DND-41 (cell line): ENCODE data around the gene RBPJL.

Experiments used
- ATAC-seq: fragments of 200-7000 bp; cut with Tn5 transposase; 3 replicates; pipeline ENCODE4 v1.9.1; 2021; ENCODE audit warnings: low read depth; ENCODE audit not compliant: insufficient read depth
- DNase-seq: peaks from one replicate; pipeline ENCODE4 v3.0.0-alpha.2; 2020
- H2AFZ ChIP-seq: 2 replicates; pipeline ENCODE4 v1.6.0; 2012; ENCODE audit warnings: low read depth, low read length
- H3K27ac ChIP-seq: 2 replicates; pipeline ENCODE4 v1.5.1; 2012; ENCODE audit warnings: low read length, inconsistent platforms
- H3K27me3 ChIP-seq: fragments of 200-600 bp; sonication (generic); 2 replicates; pipeline ENCODE4 v1.6.0; 2012; ENCODE audit warnings: low read length, mild to moderate bottlenecking, inconsistent platforms; ENCODE audit not compliant: insufficient read depth, poor library complexity
- H3K36me3 ChIP-seq: 2 replicates; pipeline ENCODE4 v1.5.1; 2012; ENCODE audit warnings: low read length, inconsistent platforms; ENCODE audit not compliant: insufficient read depth
- H3K4me1 ChIP-seq: 2 replicates; pipeline ENCODE4 v1.5.1; 2012; ENCODE audit warnings: mild to moderate bottlenecking, low read length; ENCODE audit not compliant: insufficient read depth
- H3K4me2 ChIP-seq: 2 replicates; pipeline ENCODE4 v1.6.0; 2012; ENCODE audit warnings: mild to moderate bottlenecking, moderate library complexity, low read length, inconsistent platforms; ENCODE audit not compliant: insufficient read depth
- H3K4me3 ChIP-seq, 2 experiments: fragments of 200-600 bp in 1 of 2; shearing (Covaris generic) in 1 of 2; 2 replicates each; pipeline ENCODE4 v1.5.1; 2012 to 2016; ENCODE audit warnings: inconsistent platforms in 2 of 2, low read length in 2 of 2, mild to moderate bottlenecking in 2 of 2, low read depth in 1 of 2, moderate library complexity in 1 of 2
- H3K79me2 ChIP-seq: 2 replicates; pipeline ENCODE4 v1.6.0; 2012; ENCODE audit warnings: low read length, inconsistent platforms; ENCODE audit not compliant: insufficient read depth
- H3K9ac ChIP-seq: 2 replicates; pipeline ENCODE4 v1.6.0; 2012; ENCODE audit warnings: low read depth, mild to moderate bottlenecking, inconsistent platforms, low read length, moderate library complexity
- H3K9me3 ChIP-seq: 2 replicates; pipeline ENCODE4 v1.5.1; 2012; ENCODE audit warnings: low read length, moderate library complexity, mild to moderate bottlenecking, inconsistent platforms; ENCODE audit not compliant: insufficient read depth, severe bottlenecking
- H4K20me1 ChIP-seq: 2 replicates; pipeline ENCODE4 v1.6.0; 2012; ENCODE audit warnings: low read length; ENCODE audit not compliant: insufficient read depth
- CTCF ChIP-seq: IDR thresholded peaks from 2 replicates; pipeline ENCODE4 v1.5.1; 2012; ENCODE audit warnings: borderline replicate concordance, low read length, moderate library complexity, mild to moderate bottlenecking; ENCODE audit not compliant: poor library complexity, severe bottlenecking; ENCODE audit errors: extremely low read depth
- EZH2 ChIP-seq: IDR thresholded peaks from 3 replicates; pipeline ENCODE4 v1.6.1; 2012; ENCODE audit warnings: borderline replicate concordance, low read depth, mild to moderate bottlenecking, moderate library complexity, low read length, inconsistent platforms; ENCODE audit not compliant: severe bottlenecking

The RBPJL gene

GRCh38 chr20:45366192-45366591 is 59.6 kb downstream of the RBPJL start:
- TF ChIP-seq CTCF (no peak), EZH2 (no peak)
- no peak for DNase-seq
- Histone ChIP-seq H3K4me2 (no peak overlapping the region), H3K9ac (no peak overlapping the region), H4K20me1 (peaks cover 14% of the 10 kb centered on the region), H3K27ac (no peak overlapping the region), H3K27me3 (no peaks in the 10 kb centered on the region), H3K4me1 (peaks cover 26% of the 10 kb centered on the region), H2AFZ (no peak overlapping the region), H3K79me2 (peaks cover 25% of the 10 kb centered on the region), H3K36me3 (peaks cover 37% of the 10 kb centered on the region), H3K9me3 (no peaks in the 10 kb centered on the region), H3K4me3 (no peak overlapping the region)
- no peak for ATAC-seq

GRCh38 chr20:45366631-45367030 is 60.0 kb downstream of the RBPJL start:
- Histone ChIP-seq H3K9ac (no peak overlapping the region), H3K4me2 (no peak overlapping the region), H3K27me3 (no peaks in the 10 kb centered on the region), H4K20me1 (peaks cover 14% of the 10 kb centered on the region), H3K79me2 (peaks cover 25% of the 10 kb centered on the region), H3K27ac (no peak overlapping the region), H2AFZ (no peak overlapping the region), H3K4me3 (no peak overlapping the region), H3K36me3 (peaks cover 37% of the 10 kb centered on the region), H3K4me1 (peaks cover 26% of the 10 kb centered on the region), H3K9me3 (no peaks in the 10 kb centered on the region)
- no peak for DNase-seq
- TF ChIP-seq CTCF (no peak), EZH2 (no peak)
- no peak for ATAC-seq

GRCh38 chr20:45367126-45367525 is 60.5 kb downstream of the RBPJL start:
- no peak for TF ChIP-seq CTCF
- no peak for TF ChIP-seq EZH2
- Histone ChIP-seq H3K36me3 (peaks cover 37% of the 10 kb centered on the region), H3K9me3 (no peaks in the 10 kb centered on the region), H3K4me3 (no peak overlapping the region), H3K4me1 (peaks cover 21% of the 10 kb centered on the region), H2AFZ (no peak overlapping the region), H3K27me3 (no peaks in the 10 kb centered on the region), H3K4me2 (no peak overlapping the region), H3K27ac (no peak overlapping the region), H3K79me2 (peaks cover 25% of the 10 kb centered on the region), H4K20me1 (peaks cover 14% of the 10 kb centered on the region), H3K9ac (no peak overlapping the region)
- no peak for ATAC-seq
- no peak for DNase-seq
